A673 (cell line): Measurements from ENCODE around the gene KCTD21. TPM values are rescaled to one million over a fixed set of nuclear protein-coding genes. Genes with fewer than 3 reads are reported as not detected.

Source experiments
- BruUV-seq: library from RNA; stranded (reverse); fragments of 400-500 nt; replicated peaks from 2 replicates; lab custom pipeline; 2021; lab: Mats Ljungman, UMichigan
- CTCF ChIA-PET: fragments of 300-600 bp; sonication (Branson Sonifier 250); formaldehyde crosslinking; loops from one replicate; lab custom pipeline; 2022; ENCODE audit warnings: antibody characterized with exemption; lab: Charles Lee
- POLR2A ChIA-PET: fragments of 300-600 bp; sonication (Branson Sonifier 250); formaldehyde crosslinking; loops from one replicate; lab custom pipeline; 2022; ENCODE audit warnings: antibody characterized with exemption; ENCODE audit not compliant: low non-redundant PET; lab: Charles Lee
- DNase-seq: peaks from one replicate; pipeline ENCODE4 v3.0.0-alpha.2; 2015; ENCODE audit warnings: low spot score
- H3K27ac ChIP-seq: fragments of 200-600 bp; sonication (generic); 2 replicates; pipeline ENCODE4 v1.5.1; 2016; ENCODE audit warnings: mixed run types, low read depth, mild to moderate bottlenecking, mixed read lengths, antibody characterized with exemption, low read length; ENCODE audit not compliant: poor library complexity, severe bottlenecking
- H3K27me3 ChIP-seq: fragments of 200-600 bp; sonication (generic); replicated peaks from 2 replicates; pipeline ENCODE4 v1.6.1; 2017; ENCODE audit warnings: mixed run types, low read depth, mild to moderate bottlenecking, mixed read lengths, antibody characterized with exemption, low read length; ENCODE audit not compliant: insufficient read depth, poor library complexity
- H3K36me3 ChIP-seq: fragments of 200-600 bp; sonication (generic); 2 replicates; pipeline ENCODE4 v1.6.1; 2016; ENCODE audit warnings: mixed run types, mild to moderate bottlenecking, mixed read lengths, antibody characterized with exemption, low read length; ENCODE audit not compliant: insufficient read depth, poor library complexity, severe bottlenecking
- H3K4me1 ChIP-seq: fragments of 200-600 bp; sonication (generic); 2 replicates; pipeline ENCODE4 v1.6.1; 2017; ENCODE audit warnings: mixed run types, mild to moderate bottlenecking, mixed read lengths, antibody characterized with exemption, low read length; ENCODE audit not compliant: insufficient read depth, poor library complexity, severe bottlenecking
- H3K4me3 ChIP-seq: fragments of 200-600 bp; sonication (generic); 2 replicates; pipeline ENCODE4 v1.5.1; 2016; ENCODE audit warnings: low read depth, mixed run types, mild to moderate bottlenecking, mixed read lengths, low read length; ENCODE audit not compliant: poor library complexity, severe bottlenecking
- H3K9me3 ChIP-seq: fragments of 200-600 bp; sonication (generic); 2 replicates; pipeline ENCODE4 v1.6.1; 2016; ENCODE audit warnings: mixed run types, low read depth, mild to moderate bottlenecking, mixed read lengths, antibody characterized with exemption, low read length; ENCODE audit not compliant: poor library complexity, severe bottlenecking
- EZH2 ChIP-seq: fragments of 200-600 bp; sonication (generic); IDR thresholded peaks from 2 replicates; pipeline ENCODE4 v1.6.1; 2017; ENCODE audit warnings: borderline replicate concordance, low read depth, mild to moderate bottlenecking, mixed read lengths, antibody characterized with exemption, low read length; ENCODE audit not compliant: poor library complexity, severe bottlenecking
- intact Hi-C: fragments of 100-400 bp; cut with micrococcal nuclease; formaldehyde crosslinking; loops from one replicate; pipeline ENCODE4 v1.10.0; 2022; ENCODE audit not compliant: unreplicated experiment
- total RNA-seq: library from RNA; stranded (reverse); gene quantifications from 2 replicates; pipeline ENCODE4 v1.2.3, GENCODE V29; 2021
- TF ChIP-seq, protein P1 (sequence below): fragments of 300-800, 200-600 bp; sonication (generic); conservative IDR thresholded peaks from 2 replicates; pipeline ENCODE4 v1.5.1; 2017; ENCODE audit warnings: low read depth, mild to moderate bottlenecking, antibody characterized with exemption, low read length, moderate library complexity, mixed read lengths

Gene KCTD21
- total RNA-seq, 1 experiment from 2014 or later, result 3.5 TPM

DNA sequence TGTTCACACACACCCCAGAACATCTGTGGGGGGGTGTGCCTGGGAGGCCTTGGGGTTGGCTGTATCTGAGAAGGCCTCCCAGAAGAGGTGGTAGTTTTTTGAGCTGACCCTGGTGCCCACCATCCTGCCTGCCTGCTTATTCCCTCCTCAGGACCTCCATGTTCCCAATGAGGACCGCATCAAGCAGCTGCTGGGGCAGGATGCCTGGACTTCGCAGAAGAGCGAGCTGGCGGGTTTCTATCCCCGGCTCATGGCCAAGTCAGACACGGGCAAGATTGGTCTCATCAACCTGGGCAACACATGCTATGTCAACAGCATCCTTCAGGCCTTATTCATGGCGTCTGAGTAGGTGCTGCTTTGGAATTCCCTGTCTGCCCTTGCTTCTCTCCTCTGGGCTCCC, 17.3 kb upstream of the KCTD21 start:
- ChIA-PET POLR2A (no interaction called here), CTCF (no interaction called here)
- intact Hi-C loops, result no loop called here

DNA sequence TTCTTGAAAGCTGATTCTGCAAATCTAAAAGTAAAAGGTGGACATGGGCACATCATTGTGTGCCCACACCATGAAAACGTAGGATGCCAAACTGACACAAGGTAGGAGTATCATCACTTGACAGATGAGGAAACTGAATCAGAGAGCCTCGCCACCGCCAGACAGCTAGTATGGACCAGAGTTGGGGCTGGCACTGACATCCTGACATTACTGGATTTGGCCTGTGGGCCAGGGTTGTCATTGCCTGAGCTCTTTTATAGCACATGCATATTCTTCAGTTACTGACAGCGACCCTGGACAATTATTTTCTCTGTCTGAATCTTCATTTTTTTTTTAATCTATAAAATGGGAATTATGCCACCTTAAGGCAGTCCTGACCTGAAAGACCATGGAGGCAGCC, 16.8 kb upstream of the KCTD21 start:
- Histone ChIP-seq H3K4me1 (no peaks in the 10 kb centered on the region), H3K36me3 (no peaks in the 10 kb centered on the region), H3K27me3 (no peaks in the 10 kb centered on the region), H3K9me3 (no peaks in the 10 kb centered on the region), H3K27ac (no peak overlapping the region), H3K4me3 (no peak overlapping the region)
- BruUV-seq, result no TSS peak
- CTCF ChIA-PET, result no interaction called here
- intact Hi-C loops, result no loop called here
- POLR2A ChIA-PET, result no interaction called here
- no peak for DNase-seq
- TF ChIP-seq EZH2, result no peak
- TF ChIP-seq, protein P1, sequence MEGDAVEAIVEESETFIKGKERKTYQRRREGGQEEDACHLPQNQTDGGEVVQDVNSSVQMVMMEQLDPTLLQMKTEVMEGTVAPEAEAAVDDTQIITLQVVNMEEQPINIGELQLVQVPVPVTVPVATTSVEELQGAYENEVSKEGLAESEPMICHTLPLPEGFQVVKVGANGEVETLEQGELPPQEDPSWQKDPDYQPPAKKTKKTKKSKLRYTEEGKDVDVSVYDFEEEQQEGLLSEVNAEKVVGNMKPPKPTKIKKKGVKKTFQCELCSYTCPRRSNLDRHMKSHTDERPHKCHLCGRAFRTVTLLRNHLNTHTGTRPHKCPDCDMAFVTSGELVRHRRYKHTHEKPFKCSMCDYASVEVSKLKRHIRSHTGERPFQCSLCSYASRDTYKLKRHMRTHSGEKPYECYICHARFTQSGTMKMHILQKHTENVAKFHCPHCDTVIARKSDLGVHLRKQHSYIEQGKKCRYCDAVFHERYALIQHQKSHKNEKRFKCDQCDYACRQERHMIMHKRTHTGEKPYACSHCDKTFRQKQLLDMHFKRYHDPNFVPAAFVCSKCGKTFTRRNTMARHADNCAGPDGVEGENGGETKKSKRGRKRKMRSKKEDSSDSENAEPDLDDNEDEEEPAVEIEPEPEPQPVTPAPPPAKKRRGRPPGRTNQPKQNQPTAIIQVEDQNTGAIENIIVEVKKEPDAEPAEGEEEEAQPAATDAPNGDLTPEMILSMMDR, result no peak

More for the DNA sequence above, 17.3 kb upstream of the KCTD21 start:
- Histone ChIP-seq H3K36me3 (no peaks in the 10 kb centered on the region), H3K9me3 (no peaks in the 10 kb centered on the region), H3K4me1 (no peaks in the 10 kb centered on the region), H3K27me3 (no peaks in the 10 kb centered on the region), H3K4me3 (no peak overlapping the region), H3K27ac (no peak overlapping the region)
- TF ChIP-seq, protein P1, result no peak
- no peak for TF ChIP-seq EZH2
- DNase-seq, result no peak
- BruUV-seq, result no TSS peak

DNA sequence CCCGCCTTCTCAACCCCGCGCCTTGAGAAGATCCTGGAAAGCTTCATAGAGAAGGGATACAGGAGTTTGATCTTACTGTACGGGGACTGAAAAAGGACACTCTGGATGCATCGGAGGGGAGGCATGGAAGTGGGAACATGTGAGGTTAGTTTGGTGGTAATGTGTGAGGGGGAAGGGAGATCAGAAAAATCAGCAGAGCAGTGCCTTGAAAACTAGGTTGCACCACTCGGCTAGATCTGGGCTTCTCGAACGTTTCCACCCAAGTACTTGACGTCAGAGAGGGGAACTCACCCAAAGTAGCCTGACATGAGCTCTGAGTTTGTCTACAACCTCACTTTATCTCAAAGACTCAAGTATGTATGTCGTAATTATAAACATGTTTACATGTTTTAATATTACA, 14.8 kb upstream of the KCTD21 start:
- TF ChIP-seq, protein P1, result no peak
- TF ChIP-seq EZH2, result no peak
- intact Hi-C loops, result no loop called here
- Histone ChIP-seq H3K36me3 (no peaks in the 10 kb centered on the region), H3K4me3 (no peak overlapping the region), H3K27ac (no peak overlapping the region), H3K9me3 (no peaks in the 10 kb centered on the region), H3K4me1 (no peaks in the 10 kb centered on the region), H3K27me3 (no peaks in the 10 kb centered on the region)
- no peak for DNase-seq
- CTCF ChIA-PET, result interaction anchor here (0.6 kb wide), 1 partner anchor 10 kb away, joined by 5 read pairs; no protein-coding TSS in a partner anchor
- BruUV-seq, result no TSS peak
- POLR2A ChIA-PET, result no interaction called here
